ENCODE data around the gene TKTL1. TPM values are rescaled to one million over a fixed set of nuclear protein-coding genes. Genes with fewer than 3 reads are reported as not detected.
"Not testable (repeated sequence)": the region's sequence is repeated elsewhere in the genome, so short reads cannot be mapped to it uniquely, and the experiment has no call there.

TKTL1 gene
- total RNA-seq, 4 donors from 2014 or later, result 0.07 to 0.98 TPM; not detected in 2

GRCh38 chrX:154294791-154295574 lies 612 bp upstream of the TKTL1 start, which contains the start of gene TEX28:
TSS of gene TEX28 (minus strand) at chrX:154295124. CDS start at chrX:154292117, 3,007 bp downstream.
- no peak for DNase-seq
- Histone ChIP-seq H3K9me3 (no peaks in the 10 kb centered on the region), H3K27me3 (no peaks in the 10 kb centered on the region), H3K27ac (no peak within 1 kb of the TSS), H3K4me1 (no peaks in the 10 kb centered on the region), H3K36me3 (no peaks in the 10 kb centered on the region), H3K4me3 (no peak within 1 kb of the TSS)
- intact Hi-C loops (cut with DNase I; ENCODE audit: low total_unique reads), result no loop called here
- TF ChIP-seq CTCF (IDR thresholded peaks at IDR 0.05) (no peak), POLR2A (IDR thresholded peaks at IDR 0.05) (no peak)

- TF ChIP-seq CTCF (IDR thresholded peaks at IDR 0.05) (no peak), POLR2A (IDR thresholded peaks at IDR 0.05) (no peak)
- intact Hi-C loops (cut with DNase I; ENCODE audit: low total_unique reads), result no loop called here
- no peak for DNase-seq
- Histone ChIP-seq H3K9me3 (no peaks in the 10 kb centered on the region), H3K27me3 (no peaks in the 10 kb centered on the region), H3K27ac (no peak overlapping the region), H3K4me1 (no peaks in the 10 kb centered on the region), H3K4me3 (no peak overlapping the region), H3K36me3 (no peaks in the 10 kb centered on the region)
Observed at GRCh38 chrX:154296731-154297130, 1.1 kb downstream of the TKTL1 start.

GRCh38 chrX:154298312-154298711 lies 2.7 kb downstream of the TKTL1 start:
- Histone ChIP-seq H3K27ac (no peak overlapping the region), H3K27me3 (no peaks in the 10 kb centered on the region), H3K36me3 (no peaks in the 10 kb centered on the region), H3K9me3 (no peaks in the 10 kb centered on the region), H3K4me3 (no peak overlapping the region), H3K4me1 (no peaks in the 10 kb centered on the region)
- no peak for TF ChIP-seq POLR2A (IDR thresholded peaks at IDR 0.05)
- no peak for TF ChIP-seq CTCF (IDR thresholded peaks at IDR 0.05)
- DNase-seq, result no peak
- intact Hi-C loops (cut with DNase I; ENCODE audit: low total_unique reads), result no loop called here

- H3K36me3 ChIP-seq, result no peaks in the 10 kb centered on the region
- no peak for DNase-seq
- TF ChIP-seq CTCF (IDR thresholded peaks at IDR 0.05), result no peak
- H3K4me3 ChIP-seq, result no peak overlapping the region
- H3K9me3 ChIP-seq, result no peaks in the 10 kb centered on the region
- intact Hi-C loops (cut with DNase I; ENCODE audit: low total_unique reads), result no loop called here
- no peaks in the 10 kb centered on the region for H3K4me1 ChIP-seq
- H3K27me3 ChIP-seq, result no peaks in the 10 kb centered on the region
- no peak overlapping the region for H3K27ac ChIP-seq
Observed at GRCh38 chrX:154300816-154301215, 5.2 kb downstream of the TKTL1 start.

- H3K36me3 ChIP-seq; H3K27ac ChIP-seq; H3K27me3 ChIP-seq; H3K4me1 ChIP-seq; H3K9me3 ChIP-seq; DNase-seq; H3K4me3 ChIP-seq; intact Hi-C loops (cut with DNase I; ENCODE audit: low total_unique reads): not testable (repeated sequence)
Observed at GRCh38 chrX:154302998-154303397, 7.4 kb downstream of the TKTL1 start.

Data from uterus (tissue), 4 donors.